HG03378 (cell line): Measurements from ENCODE around the gene HLA-DQB1.
"Not testable (repeated sequence)": the region's sequence is repeated elsewhere in the genome, so short reads cannot be mapped to it uniquely, and the experiment has no call there.

Experiments used
- ATAC-seq: cut with Tn5 transposase; IDR thresholded peaks from one replicate; pipeline ENCODE4 v1.9.1; 2021; ENCODE audit warnings: mild to moderate bottlenecking, moderate library complexity; ENCODE audit not compliant: unreplicated experiment

HLA-DQB1 gene

DNA sequence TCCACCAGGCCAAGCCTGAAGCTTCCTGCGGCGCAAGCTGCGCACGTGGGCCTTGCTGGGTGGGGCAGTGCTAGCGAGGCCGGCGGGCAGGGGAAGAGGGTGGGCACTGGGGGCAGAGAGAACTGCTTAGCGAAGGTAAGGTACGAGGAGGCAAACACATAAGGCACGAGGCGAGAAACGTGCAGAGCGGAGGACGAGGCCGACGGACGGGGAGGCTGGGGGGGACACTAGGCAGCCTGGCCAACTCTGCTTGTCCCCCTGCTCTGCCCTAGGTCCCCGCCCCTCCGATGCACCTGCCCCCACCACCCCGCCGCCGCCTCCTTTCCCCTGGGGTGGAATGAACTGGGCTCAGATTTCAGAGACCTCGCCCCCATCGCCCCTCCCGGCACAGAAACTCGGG is 2.1 kb downstream of the HLA-DQB1 start:
- no peak for ATAC-seq

DNA sequence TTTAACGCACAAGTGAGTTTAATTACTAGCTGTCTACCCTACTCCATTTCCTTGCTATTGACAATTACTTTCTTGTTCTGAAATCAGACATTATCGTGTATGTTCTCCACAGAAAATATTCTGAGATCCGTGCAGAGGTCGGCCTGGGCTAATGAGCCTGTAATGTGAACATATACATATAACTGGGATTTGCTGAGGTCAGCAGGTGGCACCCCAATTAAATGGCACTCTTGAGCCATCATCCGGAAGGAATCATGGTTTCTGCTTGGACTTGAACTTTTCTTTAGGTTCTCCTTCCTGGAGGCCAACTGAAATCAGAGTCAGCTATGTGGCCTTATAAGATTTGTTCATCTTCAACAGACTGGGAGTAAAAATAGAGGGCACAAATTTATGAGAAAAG is 3.6 kb downstream of the HLA-DQB1 start:
- ATAC-seq: no peak

DNA sequence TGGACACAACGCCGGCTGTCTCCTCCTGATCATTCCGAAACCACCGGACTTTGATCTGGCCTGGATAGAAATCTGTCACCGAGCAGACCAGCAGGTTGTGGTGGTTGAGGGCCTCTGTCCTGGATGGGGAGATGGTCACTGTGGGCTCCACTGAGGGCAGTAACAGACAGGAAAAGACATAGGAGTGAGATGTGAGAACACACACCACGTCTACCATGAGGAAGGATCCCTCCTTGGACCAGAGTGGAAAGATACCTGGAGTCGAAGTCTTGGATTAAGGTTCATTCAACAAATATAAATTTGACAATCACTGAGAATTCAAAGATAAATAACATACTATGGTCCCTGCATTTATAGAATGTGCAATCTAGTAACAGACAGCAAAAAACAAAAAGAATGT is 4.4 kb downstream of the HLA-DQB1 start:
- ATAC-seq: no peak

DNA sequence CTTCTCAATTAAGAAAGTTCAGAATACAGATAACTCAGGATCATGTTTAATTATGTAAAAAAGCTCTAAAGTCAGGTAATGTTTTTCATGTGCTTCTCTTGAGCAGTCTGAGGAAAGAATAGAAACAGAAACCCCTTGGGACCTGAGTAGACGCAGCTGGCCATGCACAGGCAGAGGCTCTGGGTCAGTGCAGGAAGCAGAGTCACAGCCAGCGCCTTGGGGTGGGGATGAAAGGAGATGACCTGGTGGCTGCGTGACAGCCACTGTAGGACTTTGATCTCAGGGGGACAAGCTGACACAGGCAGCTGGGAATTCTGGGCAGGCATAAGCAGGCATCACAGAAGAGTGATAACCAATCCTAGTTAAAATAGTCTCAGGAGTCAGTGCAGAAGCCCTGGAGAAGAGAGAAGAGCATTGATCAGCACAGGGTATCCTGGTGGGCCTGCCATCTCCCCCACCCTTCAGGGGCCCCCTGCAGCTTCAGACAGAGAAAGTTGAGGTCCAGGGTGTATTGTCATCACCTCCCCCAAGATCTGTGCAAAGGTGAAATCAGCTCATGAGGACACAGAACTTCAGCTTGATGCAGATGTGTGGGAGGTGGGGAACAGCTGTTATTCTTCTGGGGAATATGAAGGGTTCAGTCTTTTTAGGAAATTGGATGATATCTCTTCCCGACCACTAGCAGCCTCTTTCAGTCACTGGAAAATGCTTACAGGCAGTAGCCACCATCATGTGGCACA is 6.4 kb downstream of the HLA-DQB1 start:
- ATAC-seq: no peak

DNA sequence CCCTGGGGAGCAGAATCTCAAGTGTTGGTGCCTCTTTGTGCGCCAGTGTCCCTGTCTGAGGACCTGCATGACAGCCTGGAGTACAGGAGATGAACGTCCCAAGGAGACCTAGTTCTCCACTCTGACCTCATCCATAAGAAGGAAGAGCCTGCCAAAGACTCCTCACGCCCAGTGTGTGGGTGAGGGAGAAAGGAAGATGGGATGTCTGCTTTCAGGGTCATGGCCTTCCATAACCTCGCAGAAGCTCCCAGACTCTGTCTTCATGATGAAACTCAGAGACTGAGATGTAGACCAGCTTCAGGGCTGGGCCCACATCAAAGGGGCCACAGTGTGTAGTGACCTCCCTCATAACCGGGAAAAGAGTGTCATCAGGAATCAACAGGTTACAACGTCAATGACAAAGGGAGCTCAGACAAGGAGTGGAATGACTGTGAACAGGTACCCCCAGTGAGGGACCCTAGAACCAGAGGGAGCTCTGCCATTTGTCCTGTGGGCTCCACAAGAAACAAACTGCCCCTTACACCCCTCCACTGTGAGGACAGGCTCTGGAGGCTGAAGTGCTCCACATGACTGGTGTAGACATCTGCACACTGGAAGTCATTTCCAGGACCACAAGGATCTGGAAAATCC is 8.1 kb downstream of the HLA-DQB1 start:
- no peak for ATAC-seq

DNA sequence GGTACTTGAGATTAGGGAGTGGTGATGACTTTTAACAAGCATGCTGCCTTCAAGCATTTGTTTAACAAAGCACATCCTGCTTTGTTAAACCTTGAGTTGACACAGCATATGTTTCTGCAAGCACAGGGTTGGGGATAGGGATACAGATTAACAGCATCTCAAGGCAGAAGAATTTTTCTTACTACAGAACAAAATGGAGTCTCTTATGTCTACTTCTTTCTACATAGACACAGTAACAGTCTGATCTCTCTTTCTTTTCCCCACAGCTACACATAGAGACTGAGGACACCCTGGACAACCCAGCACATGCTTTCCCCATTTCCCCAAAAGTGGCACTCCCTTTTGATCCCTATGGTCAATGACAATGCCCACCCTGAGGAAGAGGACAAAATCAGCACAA is 8.6 kb downstream of the HLA-DQB1 start:
- not testable (repeated sequence) for ATAC-seq

DNA sequence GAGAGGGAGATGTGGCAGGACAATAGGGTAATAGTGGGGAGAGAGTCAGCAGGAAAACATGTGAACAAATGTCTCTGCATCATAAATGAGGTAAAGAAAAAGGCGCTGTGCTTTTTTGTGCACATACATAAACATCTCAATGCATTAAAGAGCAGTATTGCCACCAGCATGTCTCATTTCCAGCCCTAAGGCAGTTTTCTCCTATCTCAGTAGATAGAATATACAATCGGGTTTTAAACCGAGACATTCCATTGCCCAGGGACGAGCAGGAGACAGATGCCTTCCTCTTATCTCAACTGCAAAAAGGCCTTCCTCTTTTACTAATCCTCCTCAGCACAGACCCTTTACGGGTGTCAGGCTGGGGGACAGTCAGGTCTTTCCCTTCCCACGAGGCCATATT is 9.1 kb downstream of the HLA-DQB1 start:
- not testable (repeated sequence) for ATAC-seq

DNA sequence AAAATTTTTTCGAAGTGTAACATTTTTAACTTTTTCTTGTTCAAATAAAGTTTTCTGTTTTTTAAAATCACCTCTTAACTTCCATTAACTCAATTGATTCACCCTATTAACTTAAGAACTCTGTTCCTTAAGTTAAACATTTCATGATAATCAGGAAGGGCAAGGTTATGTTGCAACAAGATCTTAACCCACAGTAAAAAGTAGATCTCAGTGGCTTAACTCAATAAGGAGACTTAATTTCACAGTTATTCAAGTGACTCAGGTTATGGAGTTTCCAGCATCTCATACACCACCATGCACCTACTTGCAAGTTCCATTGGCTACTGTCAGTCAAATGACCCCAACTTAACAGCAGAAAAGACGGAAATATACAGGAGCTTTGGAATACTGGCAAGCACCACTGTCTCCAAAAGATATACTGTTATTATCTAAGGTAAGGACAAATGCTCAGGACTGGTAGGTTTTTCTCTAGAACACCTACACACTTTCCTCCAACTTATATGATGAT is 11.2 kb downstream of the HLA-DQB1 start:
- no peak for ATAC-seq

DNA sequence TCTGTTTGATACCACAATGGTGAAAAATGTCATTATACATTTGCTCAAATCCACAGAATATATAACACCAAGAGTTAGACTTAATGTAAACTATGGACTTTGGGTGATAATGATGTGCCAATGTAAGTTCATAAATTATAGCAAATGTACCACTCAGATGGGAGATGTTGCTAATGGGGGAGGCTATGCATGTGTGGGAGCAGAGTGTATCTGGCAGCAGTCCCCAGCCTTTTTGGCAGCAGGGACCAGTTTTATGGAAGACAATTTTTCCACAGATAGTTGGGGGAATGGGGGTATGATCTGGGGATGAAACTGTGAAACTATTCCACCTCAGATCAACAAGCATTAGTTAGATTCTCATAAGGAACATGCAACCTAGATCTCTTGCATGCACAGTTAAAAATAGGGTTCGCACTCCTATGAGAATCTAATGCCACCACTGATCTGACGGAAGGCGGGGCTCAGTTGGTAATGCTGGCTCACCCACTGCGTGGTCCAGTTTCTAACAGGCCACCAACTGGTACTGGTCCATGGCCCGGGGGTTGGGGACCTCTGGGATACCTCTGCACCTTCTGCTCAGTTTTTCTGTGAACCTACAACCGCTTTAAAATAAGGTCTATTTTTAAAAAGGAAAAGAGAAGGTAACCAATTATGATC is 21.3 kb downstream of the HLA-DQB1 start:
- no peak for ATAC-seq

DNA sequence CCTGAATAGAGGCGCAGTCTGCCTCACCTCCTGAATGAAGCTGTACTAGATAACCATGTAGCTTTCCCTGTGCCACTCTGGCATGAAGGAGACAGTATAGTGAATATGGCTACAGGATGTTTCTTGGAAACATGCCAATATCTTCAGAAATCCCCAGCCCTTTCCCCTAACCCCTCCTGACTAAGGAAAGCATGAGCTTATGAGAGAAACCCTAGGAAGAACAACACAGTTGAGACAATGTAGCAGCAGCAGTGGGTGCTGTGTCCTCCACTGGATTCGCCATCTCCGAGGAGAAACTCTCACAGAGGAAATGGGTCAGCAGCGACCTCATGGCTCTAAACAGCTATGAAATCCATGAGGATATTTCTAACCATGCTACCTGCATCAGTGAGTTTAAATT is 22.6 kb downstream of the HLA-DQB1 start:
- ATAC-seq: no peak

DNA sequence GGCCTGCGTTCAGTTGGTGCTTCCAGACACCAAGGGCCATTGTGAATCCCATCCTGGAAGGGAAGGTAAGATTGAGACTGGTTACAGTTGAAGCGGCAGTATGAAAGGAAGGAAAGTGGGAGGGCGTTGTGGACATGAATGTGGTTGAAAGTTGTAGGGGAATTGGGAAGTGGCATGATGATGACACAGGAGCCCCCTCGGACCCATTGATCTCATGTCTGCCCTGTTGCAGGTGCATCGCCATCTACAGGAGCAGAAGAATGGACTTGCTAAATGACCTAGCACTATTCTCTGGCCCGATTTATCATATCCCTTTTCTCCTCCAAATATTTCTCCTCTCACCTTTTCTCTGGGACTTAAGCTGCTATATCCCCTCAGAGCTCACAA is 23.7 kb downstream of the HLA-DQB1 start:
- no peak for ATAC-seq

DNA sequence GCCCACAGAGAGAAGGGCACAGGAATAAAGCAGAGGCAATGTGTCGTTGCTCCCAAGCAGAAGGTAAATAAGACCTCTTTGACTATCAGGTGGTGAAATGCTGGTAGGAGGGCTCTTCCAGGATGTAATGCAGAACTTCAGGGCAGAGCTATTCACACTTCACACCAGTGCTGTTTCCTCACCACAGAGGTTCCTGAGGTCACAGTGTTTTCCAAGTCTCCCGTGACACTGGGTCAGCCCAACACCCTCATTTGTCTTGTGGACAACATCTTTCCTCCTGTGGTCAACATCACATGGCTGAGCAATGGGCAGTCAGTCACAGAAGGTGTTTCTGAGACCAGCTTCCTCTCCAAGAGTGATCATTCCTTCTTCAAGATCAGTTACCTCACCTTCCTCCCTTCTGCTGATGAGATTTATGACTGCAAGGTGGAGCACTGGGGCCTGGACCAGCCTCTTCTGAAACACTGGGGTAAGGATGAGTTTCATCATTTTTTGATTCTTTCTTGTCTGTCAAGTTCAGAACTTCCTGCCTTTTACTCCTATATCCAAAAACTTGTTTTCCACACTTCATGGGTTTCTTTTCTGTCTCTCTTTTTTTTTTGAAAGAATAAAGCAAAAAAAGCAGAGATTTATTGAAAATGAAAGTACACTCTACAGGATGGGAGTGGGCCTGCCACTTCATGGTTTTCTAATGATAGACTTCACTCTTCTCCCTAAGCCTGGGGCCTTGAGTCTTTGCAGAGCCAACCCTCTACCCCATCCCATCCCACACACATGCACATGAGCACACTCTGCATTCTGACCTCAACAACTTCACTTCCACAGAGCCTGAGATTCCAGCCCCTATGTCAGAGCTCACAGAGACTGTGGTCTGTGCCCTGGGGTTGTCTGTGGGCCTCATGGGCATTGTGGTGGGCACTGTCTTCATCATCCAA is 24.4 kb downstream of the HLA-DQB1 start:
- not testable (repeated sequence) for ATAC-seq

DNA sequence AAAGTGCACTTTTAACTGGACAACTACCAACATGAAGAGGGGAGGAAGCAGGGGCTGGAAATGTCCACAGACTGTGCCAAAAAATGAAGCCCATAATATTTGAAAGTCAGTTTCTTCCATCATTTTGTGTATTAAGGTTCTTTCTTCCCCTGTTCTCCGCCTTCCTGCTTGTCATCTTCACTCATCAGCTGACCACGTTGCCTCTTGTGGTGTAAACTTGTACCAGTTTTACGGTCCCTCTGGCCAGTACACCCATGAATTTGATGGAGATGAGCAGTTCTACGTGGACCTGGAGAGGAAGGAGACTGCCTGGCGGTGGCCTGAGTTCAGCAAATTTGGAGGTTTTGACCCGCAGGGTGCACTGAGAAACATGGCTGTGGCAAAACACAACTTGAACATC is 25.3 kb downstream of the HLA-DQB1 start:
- ATAC-seq: no peak

DNA sequence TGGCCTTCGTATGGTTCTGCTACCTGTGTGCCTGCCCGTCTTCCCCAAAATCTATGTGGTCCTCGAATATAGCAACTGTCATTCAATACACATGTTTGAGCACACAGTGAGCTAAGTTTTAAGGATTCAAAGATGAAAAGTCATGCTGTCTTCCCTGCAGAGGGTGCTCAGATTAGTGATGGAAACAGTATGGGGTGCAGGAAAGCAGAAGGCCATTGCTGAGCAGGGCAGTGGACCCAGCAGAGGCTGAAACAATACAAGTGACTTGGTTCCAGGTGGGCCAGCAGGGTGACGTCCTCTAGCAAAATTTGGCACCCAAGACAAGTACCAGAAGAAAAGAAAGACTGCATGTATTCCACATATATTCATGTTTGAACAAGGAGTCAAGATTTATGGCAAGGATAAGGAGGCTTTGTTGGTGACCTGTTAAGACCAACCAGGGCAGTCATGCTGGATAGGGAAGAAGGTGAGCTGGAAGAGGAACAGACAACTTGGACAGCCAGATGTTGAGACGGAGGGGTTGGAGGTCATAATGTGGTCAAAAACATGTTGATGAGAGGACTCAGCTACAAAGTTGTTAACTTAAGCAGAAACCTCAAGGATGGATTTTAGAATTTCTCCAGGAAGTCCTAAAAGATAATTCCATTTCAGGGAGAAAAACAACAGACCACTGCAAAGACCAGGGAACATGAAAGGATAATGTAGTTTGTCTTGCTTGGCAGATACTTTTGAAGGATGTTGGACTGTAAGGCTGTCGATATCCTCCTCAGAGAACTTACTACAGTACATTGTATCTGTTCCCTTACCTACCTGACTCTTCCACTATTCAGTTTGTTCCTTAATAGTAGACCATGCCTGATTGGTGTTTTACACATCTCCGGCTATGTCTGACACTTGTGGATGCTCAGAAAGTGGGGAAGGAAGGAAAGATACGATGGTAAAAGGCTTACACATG is 26.7 kb downstream of the HLA-DQB1 start:
- ATAC-seq: no peak

DNA sequence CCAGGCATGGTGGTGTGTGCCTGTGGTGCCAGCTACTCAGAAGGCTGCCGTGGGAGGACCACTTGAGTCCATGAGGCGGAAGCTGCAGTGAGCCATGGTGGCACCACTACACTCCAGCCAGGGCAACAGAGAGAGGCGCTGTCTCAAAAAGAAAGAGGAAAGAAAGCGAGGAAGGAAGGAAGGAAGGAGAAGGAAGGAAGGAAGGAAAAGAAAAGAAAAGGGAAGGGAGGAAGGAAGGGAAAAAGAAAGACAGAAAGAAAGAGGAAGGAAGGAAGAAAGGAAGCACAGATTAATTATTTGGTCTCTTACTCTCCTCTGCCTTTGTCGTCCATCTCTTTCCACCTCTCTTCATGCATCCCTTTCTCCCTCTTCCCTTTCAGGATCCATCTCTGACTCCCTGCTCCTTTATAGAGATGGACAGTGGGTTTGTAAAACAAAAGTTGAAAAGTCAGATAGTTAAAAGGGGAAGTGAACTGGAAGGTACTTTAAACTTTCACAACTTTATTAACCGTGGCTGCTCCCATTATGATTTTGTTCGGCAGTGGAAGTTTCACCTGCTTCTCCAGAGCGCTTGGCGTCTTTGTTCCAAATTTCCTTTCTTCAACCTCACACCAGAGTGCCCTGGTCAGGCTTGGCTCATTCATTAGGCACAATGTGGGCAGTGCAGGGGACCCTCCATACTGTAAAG is 27.8 kb downstream of the HLA-DQB1 start:
- no peak for ATAC-seq

DNA sequence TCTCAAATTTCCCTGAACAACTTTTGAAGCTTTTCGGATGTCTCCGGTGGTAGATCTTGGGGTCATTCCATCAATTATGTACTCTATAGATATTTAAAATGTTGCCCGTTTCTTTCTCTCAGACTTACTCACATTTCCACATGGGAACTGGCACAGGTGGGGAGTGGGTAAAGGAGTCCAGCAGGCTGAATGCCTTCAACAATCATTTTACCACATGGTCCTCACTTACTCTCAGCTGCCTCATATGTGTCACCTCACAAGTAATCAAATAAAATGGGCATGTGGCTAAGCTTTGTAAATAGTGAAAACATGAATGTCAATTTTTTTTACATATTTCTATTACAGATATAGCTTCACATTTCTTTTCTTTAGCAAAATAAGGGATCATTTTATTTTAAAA is 28.6 kb downstream of the HLA-DQB1 start:
- no peak for ATAC-seq

DNA sequence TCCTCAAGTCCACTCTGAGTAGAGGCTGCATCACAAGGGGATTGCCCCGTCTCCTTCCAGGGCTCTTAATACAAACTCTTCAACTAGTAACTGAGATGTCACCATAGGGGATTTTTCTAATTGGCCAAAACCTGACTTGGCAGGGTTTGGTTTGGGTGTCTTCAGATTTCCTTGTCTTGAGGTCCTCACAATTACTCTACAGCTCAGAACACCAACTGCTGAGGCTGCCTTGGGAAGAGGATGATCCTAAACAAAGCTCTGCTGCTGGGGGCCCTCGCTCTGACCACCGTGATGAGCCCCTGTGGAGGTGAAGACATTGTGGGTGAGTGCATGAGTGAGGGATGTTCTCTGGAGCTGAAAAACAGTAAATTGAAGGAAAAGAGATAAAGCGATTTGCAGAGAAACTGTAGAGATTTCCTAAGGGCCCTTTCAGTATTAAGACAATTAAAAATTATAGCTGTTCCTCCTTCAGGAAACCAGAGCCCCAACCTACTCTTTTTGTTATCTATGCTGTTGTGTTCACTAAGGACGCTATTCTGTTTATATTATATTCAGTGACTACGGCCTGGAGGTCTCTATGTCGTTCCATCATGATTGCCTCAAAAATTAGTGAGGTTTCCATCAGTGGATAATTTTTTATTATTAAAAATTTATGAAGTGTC is 29.1 kb downstream of the HLA-DQB1 start, which contains the start of gene HLA-DQA1:
Gene HLA-DQA1 (plus strand): TSS at position 188 of the 662 bp plus-strand sequence. CDS start 53 bp downstream, at position 241.
- peak; percentile 76 for ATAC-seq

DNA sequence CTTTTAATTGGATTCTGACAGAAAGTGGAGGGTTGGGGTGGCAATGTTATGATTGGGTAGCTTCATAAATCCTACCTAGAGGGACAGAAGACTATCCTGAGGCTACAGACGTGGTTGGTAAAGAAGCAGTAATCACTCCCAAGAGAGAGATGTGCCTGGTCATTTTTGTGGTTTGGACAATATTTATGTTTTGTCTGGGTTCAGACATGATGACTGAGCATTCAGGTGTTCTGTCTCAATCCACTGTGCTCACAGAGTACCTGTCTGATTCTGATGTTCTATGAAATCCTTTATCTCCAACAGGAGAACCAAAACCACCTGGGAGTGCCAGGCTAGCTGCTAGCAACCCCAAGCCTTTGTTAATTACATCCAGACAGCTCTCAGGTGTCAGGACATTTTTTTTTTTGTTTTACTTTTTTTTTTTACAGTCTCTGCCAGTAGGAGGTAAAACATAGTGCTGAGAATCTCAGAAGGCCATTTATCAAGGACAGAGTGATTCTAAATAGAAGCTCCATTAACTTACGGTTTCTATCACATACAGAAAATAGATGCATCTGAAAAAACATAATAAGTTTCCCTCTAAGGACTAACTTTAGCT is 30.8 kb downstream of the HLA-DQB1 start:
- no peak for ATAC-seq
